GM19455 (cell line): ENCODE results near the gene GPATCH4.
"Not testable (repeated sequence)": the region's sequence is repeated elsewhere in the genome, so short reads cannot be mapped to it uniquely, and the experiment has no call there.

Experiments used
- ATAC-seq: cut with Tn5 transposase; IDR thresholded peaks from one replicate; pipeline ENCODE4 v1.9.1; 2021; ENCODE audit not compliant: unreplicated experiment

GPATCH4 gene

DNA sequence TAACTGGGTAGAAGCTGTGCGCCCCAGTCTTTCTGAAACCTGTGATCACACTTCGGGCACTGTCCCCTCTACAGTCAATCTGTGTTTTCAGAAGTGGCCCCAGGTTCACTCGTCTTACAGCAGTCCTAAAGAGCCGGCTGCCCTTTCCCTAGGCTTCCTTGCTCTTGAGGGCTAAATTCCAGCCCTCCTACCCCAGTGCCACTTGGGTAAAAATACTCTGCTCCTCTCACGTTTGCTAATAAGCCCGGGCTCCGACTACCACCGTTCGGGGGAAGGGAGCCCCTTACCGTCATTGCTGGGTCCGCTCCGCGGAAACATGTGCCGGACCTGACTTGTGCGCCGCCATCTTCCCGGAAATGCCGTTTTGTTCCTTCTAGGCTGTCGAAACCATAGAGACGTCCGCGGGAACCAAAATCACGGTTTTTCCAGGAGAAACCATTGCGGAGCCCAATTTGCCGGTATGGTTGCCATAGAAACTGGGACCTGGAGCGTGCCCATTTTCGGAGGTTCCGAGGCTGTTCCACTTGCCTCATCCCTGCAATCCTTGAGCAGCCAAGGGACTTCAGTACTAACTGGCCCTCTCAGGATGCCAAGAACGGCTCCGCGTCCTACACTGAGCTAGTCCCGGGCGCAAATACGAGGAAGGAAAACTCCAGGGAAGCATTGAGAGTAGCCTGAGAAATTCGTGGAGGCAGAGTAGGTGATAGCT is at the start of gene GPATCH4:
TSS of gene GPATCH4 (minus strand) at position 358 of the 709 bp plus-strand sequence.
- ATAC-seq = peak; percentile 56

DNA sequence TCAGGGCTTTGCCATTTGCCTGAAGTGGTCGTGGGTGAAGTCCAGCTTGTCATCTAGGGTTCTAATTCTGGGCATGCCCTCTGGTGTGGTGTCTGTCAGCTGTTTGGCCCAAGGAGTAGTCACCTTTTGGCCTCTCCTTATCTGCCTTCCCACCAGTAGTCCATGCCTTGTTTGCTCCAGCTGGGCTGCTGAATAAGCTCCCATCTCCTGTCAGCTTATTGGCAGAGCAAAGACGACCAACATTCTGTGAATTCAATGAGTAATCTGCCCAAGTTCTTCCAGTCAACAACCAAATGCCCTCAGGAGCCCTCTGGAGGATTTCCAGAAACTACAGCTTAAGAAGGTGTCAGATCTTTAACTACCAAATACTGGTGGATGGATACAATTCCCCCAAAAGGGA is 47.7 kb upstream of the GPATCH4 start:
- no peak for ATAC-seq

- ATAC-seq = no peak
Measured at GRCh38 chr1:156648496-156648895, 47.2 kb upstream of the GPATCH4 start.

DNA sequence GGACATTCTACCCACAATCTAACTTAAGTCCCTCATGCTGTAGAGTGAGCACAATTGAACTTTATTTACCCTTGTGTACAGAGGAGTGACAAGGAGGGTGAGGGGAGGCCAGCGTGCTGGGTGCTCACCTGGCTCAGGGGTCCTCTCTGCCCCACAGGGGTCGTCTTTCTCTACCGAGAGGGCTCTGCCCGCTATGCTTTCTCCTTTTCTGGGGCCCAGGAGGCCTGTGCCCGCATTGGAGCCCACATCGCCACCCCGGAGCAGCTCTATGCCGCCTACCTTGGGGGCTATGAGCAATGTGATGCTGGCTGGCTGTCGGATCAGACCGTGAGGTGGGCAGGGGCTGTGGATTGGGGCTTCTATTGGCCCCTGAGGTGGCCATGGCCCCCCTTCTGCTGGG is 46.1 kb upstream of the GPATCH4 start:
- ATAC-seq = no peak

DNA sequence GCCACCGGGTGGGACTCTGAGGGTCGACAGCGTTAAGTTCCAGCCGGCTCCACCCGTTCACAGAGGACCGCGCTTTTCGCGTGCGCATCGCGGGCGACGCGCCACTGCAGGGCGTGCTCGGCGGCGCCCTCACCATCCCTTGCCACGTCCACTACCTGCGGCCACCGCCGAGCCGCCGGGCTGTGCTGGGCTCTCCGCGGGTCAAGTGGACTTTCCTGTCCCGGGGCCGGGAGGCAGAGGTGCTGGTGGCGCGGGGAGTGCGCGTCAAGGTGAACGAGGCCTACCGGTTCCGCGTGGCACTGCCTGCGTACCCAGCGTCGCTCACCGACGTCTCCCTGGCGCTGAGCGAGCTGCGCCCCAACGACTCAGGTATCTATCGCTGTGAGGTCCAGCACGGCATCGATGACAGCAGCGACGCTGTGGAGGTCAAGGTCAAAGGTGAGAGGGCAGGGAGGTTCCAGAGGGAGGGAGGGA is 45.5 kb upstream of the GPATCH4 start:
- ATAC-seq = no peak

DNA sequence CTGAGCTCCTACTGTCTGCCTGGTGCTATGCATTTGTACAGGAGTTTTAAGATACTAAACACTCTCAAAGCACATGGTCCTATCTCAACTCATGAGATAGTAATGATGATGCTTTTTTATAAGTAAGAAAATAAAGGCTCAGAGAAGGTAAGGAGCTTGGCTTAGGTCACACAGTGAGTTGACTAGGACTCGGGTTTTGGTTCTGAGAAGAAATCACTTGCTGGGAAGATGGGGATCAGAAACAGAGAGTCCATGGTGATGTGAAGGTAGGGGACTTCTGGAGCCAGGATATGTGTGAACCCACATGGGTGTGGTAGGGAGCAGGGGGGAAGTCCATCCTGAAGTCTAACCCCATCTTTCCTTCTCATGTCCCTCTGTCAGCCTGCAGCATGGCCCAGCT is 44.4 kb upstream of the GPATCH4 start:
- no peak for ATAC-seq

DNA sequence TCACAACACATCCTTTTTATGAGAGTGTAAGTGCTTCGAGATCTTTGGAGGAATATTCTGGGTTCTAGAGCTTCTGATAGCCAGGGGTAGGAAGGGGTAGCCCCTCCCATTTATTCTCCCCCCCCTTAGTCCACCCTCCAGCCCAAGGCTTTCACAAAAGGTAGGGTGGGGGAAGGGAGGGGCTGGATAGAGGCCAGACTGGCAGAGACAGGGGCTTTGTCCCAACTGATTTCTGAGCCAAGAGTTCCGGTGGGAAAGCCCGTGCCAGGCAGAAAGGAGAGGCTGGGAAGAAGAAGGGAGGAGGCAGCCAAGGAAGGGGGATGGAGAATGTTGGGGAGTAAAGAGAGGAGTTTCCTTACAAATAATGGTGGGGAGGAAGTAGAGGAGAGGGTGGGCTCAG is 43.8 kb upstream of the GPATCH4 start:
- ATAC-seq = no peak

- ATAC-seq = no peak
Measured at GRCh38 chr1:156644640-156645039, 43.4 kb upstream of the GPATCH4 start.

- ATAC-seq = no peak
Measured at GRCh38 chr1:156644146-156644545, 42.9 kb upstream of the GPATCH4 start.

DNA sequence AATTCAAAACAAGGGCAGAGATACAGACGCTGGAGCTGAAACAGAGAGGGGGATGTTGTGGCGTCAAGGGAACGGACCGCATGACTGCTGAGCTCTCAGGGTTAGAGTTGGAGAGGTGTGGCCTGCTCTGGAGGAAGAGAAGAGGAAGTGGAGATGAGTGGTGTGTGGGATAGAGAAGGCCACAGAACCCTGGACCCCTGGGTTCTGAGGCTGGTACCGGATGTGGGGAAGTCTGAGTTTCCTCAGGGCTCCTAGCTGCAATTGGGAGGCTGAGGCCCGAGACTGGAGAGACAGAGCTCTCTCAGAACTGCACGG is 42.5 kb upstream of the GPATCH4 start:
- no peak for ATAC-seq

DNA sequence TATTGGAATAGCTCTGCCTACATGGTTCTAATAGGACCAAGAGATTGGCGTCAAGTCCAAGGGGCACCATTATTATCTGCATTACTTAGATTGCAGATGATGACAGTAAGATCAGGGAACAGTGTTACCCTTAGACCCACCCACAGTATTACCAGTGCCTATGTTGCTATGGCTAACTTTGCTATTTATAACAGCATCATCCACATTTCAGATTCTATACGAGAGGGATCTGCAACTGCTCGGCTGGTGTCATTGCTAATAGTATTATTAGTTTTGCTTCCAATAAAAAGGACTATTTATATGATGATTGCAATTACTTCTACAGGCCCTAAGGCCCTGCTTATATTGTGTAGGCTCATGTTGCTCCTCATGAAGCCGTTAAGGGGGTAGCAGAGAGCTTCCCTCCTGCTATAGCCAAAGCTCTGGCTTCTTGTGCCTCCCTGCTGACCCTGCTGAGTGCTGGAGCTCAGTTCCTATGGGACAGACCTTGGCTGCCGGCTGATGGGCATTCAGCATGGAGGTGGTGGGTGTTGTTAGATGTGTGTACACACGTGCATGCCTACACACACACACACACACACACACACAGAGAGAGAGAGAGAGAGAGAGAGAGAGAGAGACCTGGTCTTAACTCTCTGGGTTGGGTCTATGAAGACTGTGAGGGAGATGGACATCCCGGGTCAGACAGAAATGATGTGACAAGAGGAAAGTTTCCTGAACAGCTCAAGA is 41.9 kb upstream of the GPATCH4 start:
- ATAC-seq = no peak

GRCh38 chr1:156642265-156643048 is 41.2 kb upstream of the GPATCH4 start:
- ATAC-seq = no peak

GRCh38 chr1:156641761-156642264 is 40.5 kb upstream of the GPATCH4 start, which contains the start of gene BCAN:
Gene BCAN, plus strand, starts transcription at chr1:156642117. Its CDS starts 3,938 bp downstream, at chr1:156646055.
- ATAC-seq = no peak

GRCh38 chr1:156640842-156641706 is 39.8 kb upstream of the GPATCH4 start:
- no peak for ATAC-seq

GRCh38 chr1:156639601-156640101 is 38.4 kb upstream of the GPATCH4 start:
- no peak for ATAC-seq

DNA sequence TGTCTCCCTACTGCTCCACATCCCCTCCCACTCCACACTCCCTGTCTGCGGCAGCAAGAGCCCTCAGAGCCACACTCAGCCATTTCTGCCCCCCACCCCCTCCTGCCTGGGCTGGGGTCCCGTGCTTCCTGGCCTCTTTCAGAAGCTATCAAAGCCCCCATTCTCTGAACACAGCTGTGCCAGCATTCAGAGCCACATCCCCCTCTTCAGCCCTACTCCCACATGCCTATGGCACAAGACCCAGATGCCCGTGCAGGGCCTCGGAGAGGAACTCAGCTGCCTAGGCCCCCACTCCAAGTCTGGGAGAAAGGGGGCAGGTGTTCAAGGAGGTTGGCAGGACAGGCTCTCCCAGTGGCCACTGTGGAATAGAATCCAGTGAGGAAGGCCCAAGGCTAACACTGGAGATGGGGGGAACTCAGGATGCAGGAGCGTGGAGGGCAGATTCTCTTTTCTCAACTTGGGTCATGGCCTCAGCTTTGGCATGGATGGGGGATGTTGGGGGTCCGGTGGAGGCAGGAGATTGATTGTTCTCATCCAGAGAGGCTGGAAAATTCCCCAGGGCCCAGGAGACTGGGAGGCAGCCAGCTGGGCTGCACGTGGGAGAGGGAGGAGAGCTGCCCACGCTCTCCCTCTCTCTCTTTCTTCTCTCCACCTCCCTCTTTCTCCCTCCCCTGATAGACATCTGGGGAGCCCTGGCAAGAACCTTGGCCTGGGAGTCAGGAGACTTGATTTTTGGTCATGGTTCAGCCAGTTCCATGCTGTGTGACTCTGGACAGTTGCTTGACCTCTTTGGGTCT is 37.1 kb upstream of the GPATCH4 start:
- no peak for ATAC-seq

- no peak for ATAC-seq
Measured at GRCh38 chr1:156632355-156632754, 31.1 kb upstream of the GPATCH4 start.

DNA sequence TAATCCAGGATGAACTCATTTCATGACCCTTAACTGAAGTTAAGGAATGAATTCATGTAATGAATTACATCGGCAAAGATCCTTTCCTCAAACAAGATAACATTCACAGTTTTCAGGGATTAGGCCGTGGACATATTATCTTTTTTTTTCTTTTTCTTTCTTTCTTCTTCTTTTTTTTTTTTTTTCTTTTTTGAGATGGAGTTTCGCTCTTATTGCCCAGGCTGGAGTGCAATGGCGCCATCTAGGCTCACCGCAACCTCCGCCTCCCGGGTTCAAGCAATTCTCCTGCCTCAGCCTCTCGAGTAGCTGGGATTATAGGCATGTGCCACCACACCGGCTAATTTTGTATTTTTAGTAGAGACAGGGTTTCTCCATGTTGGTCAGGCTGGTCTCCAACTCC is 29.9 kb upstream of the GPATCH4 start:
- not testable (repeated sequence) for ATAC-seq

GRCh38 chr1:156629823-156630449 is 28.7 kb upstream of the GPATCH4 start:
- no peak for ATAC-seq
